Parietal lobe (tissue), 1 donor: Measurements from ENCODE around the gene SFRP4. TPM values are rescaled to one million over a fixed set of nuclear protein-coding genes. Genes with fewer than 3 reads are reported as not detected.

Source experiments
- total RNA-seq: library from RNA; depleted of rRNA; stranded (reverse); fragments of >200 nt; gene quantifications from one replicate; pipeline ENCODE4 v1.2.3, GENCODE V29; 2014

SFRP4 gene
- 1.6 TPM for total RNA-seq

DNA sequence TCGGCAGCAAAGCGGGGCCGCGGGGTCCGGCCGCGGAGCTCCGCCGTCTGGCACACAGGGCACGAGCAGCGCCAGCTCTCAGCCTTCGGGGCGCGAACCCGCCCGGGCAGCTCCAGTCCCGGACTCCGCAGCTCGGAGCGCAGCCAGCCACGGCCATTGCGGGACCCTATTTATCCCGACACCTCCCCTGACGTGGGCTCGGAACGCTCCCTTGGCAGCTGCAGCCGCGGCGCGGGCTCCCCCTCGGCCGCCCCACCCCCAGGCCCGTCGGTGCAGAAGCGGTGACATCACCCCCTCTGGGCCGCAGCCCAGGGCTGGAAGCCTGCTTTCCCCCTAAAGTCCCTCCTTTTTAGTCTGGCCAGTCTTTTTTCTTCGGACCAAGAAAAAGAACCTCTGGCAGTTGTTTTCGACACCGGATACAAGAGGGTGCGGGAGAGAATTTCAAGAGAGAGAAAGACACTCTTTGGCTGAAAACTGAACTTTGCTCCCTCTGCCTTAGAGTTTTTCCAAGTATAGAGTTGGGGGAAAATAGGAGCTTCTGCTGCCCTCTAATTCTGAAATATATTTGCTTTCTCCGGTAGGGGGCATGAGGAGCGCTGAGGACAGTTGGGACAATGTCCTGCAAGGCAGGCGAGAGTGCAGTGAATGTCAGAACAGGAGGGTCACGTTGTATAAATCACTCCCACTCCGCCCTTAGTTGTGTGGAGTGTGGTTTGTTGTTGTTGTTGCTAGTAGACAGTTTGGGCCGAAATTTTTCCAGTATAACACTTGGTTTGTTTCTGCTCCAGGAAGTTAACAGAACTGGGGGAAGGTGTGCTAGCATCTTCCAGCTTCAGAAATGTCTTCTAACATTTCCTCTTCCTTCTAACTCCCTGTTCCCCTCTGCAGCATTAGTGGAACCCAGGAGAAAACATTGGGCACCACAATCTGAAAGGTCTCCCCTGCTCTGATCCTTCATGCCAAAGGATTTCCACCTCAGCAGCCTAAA is at the start of gene SFRP4:
SFRP4 (minus strand) TSS at position 145 of the 988 bp plus-strand sequence. CDS start 280 bp downstream, outside the sequence.

GRCh38 chr7:37920305-37920848 is 3.8 kb upstream of the SFRP4 start, which contains the start of gene EPDR1:
TSS of gene EPDR1 (plus strand) at chr7:37920640. CDS start at chr7:37920940, 300 bp downstream.

Other genes with a start within 250 kb of the SFRP4 start
- gene GPR141, start 233.1 kb downstream of the SFRP4 start, total RNA-seq, result not detected
- not detected for gene NME8, start 68.2 kb downstream of the SFRP4 start, total RNA-seq
- gene EPDR1, start 3.8 kb upstream of the SFRP4 start, total RNA-seq, result 13.8 TPM